GM18511 (cell line): ENCODE data around the gene NFIL3.
A peak's percentile ranks its signal among the peaks of the same experiment; 100 is the strongest.

ENCODE experiments used
- ATAC-seq: cut with Tn5 transposase; IDR thresholded peaks from one replicate; pipeline ENCODE4 v1.9.1; 2021; ENCODE audit warnings: mild to moderate bottlenecking, moderate library complexity; ENCODE audit not compliant: unreplicated experiment

Gene NFIL3

DNA sequence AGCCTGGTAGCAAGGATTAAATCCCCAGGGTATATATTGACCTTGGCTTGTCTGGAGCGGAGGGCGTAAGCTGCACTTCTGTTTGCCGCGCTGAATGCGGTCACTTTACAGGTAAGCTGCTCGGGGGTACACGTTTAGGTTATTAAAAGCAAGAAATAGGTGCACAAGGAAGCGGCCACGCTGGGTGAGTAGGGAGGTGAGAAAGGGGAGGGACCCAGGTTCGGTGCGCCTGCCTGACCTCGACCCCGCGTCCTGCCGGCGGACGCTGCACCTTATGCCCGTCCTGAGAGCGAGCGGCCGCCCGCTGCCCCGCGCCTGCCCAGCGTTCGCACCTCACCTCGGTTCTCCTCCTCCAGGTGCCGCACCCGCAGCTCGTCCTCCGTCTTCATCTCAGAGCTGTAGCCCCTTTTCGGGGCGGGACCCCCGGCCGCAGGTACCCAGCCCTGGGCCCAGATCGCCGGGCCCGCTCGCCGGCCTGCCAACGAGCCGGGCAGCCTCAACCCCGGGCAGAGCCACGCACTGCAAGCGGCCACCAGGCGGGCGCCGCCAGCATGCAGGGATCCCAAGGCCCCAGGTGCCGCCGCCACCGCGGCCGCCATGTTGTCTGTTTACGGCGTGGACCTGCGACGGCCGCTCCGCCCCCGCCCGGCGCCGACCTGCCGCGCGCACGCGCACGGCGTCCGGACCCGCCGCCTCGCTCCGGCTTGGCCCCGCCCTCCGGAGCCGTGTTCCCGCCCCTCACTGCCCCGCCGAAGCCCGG, 62.2 kb downstream of the NFIL3 start, which contains the start of gene AUH:
AUH (minus strand) TSS at position 628 of the 760 bp plus-strand sequence; CDS start at position 599, 29 bp downstream.
- peak; percentile 91 for ATAC-seq

DNA sequence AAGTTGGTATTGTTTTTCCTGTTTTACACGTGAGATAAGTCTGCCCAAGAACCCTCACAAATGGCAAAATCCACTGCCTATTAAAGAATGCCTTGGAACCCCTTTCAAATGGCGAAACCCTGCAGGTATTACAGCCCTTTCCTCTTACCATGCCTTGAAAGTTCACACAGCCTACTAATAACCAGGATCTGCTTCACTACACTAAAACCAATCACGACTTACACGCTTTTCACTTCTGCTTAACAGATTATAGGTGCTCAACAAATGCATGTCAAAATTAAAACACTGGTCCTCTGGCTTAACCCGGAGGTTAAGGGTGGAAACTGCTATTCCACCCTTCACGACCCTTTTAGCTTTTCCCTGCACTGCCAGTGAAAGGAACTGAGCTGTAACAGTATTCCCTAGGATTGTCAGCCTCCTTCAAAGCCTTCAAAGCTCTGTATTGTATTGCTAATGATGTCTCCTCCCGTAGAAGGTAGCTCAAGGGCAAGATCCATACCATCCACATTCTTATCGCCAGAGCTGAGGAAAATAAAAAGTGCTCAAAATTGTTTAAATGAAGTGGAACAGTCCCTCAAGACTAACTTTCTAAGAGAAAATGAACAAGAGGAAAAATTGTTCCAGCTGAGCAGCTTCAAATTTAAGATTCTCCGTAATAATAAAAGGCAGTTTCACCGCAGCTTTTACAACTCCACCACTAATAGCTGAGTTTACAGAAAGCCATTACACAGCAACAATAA, 62.9 kb downstream of the NFIL3 start:
- ATAC-seq = no peak

DNA sequence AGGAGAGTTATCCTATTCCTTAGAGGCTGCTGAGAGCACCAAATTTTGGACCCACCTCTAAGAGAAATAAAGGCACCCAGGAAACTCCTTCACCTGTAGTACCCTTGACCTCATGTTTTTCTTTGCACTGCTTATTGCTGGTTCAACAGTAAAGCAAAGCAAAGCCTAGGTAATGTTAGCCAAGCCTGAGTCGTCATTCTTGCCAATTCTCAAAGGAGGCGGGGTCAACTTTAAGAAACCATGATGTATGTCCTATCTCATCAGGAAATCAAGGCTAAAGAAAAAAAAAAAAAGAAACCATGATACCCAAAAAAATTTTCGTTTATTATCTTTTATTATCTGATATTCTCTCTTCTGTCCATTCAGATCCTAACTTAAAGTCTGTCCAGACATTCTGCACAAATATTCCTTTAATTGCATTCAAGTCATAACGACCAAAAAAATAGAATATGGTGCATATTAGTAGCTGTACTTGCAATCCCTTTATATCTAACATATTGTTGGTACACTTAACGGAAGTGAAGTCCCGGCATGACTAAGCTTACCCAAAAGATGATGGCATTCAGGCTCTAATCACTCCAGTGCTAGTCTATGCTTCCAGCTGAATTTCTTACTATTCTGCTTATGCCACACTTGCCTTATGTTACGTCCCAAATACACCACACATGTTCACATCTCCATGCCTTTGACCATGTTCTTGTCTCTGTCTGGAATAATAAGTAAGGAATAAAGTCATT, 63.7 kb downstream of the NFIL3 start:
- ATAC-seq = no peak

DNA sequence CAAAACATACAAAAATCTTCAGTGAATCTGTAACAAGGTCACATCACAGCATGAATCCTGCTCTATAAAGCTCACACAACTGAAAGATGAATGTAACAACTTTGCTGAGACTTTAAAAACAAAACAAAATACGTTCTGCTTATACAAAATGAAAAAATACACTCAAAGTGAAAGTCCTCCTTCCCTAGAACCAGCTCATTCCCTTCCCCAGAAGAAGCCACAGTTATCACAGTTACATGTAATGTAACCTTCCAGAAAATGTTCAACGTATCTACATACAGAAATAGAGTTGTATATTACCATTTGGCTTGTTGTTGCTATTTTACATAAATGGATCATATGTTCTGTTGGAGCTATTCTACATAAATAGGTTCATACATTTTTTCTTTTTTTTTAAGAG, 64.5 kb downstream of the NFIL3 start:
- no peak for ATAC-seq
